GM19372 (cell line): ENCODE data around the gene ULBP2.
"Not testable (repeated sequence)": the region's sequence is repeated elsewhere in the genome, so short reads cannot be mapped to it uniquely, and the experiment has no call there.

ENCODE experiments used
- ATAC-seq: cut with Tn5 transposase; IDR thresholded peaks from one replicate; pipeline ENCODE4 v1.9.1; 2021; ENCODE audit warnings: mild to moderate bottlenecking, low read depth, moderate library complexity; ENCODE audit not compliant: unreplicated experiment

The ULBP2 gene

DNA sequence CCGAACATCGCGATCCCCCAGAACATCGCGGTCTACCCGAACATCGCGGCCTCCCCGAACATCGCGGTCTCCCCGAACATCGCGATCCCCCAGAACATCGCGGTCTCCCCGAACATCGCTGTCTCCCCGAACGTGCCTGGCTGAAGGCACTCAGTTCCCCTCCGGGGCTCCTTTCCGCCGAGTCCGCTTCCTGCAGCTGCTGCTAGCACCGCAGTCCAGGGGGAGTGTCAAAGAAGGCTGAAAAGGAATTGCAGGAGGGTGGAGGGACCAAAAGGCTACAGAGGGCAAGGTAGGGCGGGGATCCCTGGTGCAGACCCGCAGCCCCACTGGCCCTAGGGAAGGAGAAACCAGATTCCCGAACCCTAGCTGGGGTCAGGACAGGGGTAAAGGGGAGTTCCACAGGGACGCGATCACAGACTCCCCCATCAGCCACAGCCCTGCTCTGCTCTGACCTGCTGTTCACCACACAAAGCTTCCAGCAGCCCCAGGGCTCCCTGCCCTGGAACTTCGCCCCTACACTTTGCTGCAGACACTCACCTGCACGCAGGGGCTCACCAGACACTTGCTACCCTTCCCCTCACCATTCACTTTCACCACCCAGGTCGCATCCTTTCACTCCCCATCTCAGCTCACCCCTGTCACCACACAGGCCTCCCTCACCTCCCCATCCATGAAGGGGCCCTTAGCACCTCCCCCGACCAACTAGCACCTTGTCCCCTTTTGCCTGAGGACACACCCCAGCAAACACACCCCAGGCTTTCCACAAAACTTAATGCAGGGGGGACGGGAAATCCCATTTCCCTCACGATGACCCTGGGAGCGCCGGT is 23.6 kb downstream of the ULBP2 start:
- ATAC-seq, result no peak

DNA sequence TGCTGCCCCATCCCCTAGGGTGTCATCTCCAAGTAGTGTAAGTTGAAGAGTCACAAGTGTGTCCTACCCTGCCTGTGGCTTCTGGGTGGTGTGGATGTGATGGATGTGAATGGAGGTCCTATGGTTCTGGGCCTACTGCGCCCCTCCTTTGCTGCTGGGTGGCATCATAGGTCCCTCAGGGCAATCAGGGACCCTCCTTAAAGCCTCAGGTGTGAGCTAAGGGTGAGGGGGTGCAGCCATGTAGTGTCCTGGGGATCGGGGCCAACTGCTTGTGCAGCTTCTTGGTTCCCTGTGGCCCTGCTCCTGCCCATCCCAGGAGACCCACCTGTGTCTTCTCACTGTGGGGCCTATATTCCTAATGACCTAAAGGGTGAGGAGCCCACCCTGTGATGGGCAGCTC is 24.5 kb downstream of the ULBP2 start:
- not testable (repeated sequence) for ATAC-seq

DNA sequence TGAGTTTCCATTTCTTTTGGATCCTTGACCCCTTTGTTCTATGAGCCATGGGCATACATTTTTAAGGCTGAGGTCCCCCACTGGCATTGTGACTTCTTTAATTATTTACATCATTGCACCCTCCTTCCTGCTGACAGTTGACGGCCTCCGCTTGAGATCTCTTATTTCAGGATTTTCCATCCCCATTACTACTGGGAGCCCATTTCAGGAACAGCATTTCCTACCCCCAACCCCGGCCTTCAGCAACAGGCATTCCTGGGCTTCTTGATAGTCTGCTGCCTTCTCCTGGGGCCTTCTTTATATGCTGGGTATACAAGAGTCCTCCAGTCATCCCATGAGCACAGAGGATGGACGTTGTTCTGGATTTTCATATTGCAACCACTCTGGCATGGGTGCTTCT is 25.8 kb downstream of the ULBP2 start:
- no peak for ATAC-seq

DNA sequence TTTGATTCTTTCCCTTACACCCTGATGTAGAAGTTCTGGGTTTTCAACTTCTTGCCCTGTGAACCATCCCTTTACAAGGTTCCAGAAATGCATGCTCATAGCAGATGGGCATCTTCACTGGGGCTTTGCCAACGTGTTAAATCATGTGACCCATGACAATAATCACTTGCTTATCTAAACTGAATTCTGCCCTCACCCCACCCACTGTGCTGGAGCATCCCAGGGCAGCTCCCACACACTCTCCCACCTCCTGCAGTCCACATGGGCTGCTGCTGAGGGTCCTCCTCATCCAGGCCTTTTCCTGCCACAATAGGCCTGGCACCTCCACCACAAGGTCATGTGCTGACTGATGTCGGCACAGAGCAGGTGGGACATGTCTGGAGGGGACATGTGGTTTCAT is 26.2 kb downstream of the ULBP2 start:
- ATAC-seq, result not testable (repeated sequence)

DNA sequence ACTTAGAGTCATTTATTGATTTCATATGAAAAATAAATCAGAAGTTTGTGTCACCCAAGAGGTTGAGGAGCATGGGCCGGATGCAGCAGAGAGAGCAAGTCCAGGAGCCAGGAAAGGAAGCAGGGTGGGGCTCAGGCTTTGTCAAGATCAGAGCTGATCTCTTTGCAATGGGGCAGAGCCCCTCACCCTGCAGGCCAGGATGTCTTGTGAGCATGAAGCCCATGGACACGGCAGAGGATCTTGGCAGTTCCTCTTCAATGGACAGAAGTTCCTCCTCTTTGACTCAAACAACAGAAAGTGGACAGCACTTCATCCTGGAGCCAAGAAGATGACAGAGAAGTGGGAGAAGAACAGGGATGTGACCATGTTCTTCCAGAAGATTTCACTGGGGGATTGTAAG is 27.1 kb downstream of the ULBP2 start:
- not testable (repeated sequence) for ATAC-seq

DNA sequence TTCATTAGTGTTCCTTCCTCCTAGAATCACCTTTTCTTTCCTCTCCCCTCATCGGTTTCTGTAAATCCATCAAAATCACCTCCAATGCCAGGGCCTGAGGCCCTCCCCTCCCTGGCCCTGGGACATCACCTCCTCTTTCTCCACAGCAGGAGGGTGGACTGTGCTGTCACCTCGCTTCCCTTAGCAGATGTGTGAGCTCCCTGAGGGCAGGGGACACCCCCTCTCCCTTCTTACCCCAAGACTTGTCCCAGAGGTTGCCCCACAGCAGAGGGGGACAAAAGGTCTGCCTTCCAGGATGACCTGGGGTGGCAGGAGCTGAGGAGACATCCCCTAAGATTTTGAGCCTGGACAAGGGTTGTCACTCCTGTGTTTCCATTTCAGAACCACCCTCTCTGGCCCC is 27.8 kb downstream of the ULBP2 start:
- ATAC-seq, result no peak

DNA sequence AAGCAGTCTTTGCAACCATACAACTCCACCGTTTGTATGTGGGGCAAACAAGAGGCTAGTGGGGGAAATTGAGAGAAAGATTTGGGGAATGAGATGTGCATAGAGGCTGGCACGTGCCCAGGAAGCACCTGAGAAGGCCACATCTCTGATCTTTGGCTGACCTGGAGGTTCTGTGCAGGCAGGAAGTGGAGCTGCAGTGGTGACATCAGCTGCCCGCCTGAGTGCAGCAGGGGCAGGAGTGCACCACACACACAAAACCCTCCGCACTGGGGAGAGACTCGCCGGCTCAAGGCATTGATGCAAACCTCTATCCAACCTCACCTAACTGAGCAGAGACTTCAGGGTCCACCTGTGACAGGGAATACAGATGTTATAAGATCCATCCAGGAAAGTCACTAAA is 32.6 kb downstream of the ULBP2 start:
- ATAC-seq, result not testable (repeated sequence)

DNA sequence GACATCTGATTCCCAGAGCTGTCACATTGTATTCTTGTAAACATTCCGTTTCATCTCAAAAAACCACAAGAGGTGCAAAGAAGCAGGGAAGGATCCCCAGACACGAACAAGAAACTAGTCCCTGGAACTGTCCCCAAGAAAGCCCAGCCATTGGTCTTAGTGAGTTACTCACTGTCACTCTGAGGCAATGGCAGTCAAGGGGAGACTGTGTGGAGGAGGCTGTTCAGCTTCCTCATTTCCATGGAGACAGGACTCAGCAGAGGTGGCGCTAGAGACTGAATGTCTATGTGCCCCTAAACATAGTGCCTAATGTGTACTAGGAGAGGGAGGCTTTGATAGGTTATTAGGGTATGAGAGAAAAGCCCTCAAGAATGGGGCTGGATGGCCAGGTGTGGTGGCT is 33.0 kb downstream of the ULBP2 start:
- ATAC-seq, result no peak

DNA sequence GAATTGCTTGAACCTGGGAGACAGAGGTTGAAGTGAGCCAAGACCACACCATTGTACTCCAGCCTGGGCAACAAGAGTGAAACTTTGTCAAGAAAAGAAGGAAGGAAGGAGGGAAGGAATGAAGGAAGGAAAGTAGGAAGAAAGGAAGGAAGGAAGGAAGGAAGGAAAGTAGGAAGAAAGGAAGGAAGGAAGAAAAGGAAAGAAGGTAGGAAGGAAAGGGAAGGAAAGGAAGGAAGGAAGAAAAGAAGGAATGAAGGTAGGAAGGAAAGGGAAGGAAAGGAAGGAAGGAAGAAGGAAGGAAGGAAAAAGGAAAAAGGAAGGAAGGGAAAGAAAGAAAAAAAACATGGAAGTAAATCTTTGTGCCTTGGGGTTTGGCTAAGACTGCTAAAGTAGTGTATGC is 33.6 kb downstream of the ULBP2 start:
- no peak for ATAC-seq

DNA sequence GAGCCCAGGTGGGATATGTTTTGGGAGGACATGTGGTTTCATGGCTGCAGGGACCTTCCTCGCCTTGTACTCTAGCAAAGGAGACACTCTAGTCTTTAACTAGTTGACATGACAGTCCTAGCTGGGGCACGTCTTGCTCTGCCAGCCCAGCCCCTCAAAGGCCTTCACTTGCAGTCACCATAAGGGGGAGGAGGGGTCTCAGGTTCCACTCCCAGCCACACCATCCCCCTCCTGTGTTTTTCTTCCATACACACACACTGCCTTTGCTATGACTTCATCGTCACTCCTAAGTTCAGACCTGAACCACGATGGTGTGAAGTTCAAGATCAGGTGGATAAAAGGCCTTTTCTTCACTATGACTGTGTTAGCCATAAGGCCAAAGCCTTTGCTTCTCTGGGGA is 35.4 kb downstream of the ULBP2 start:
- ATAC-seq, result no peak

DNA sequence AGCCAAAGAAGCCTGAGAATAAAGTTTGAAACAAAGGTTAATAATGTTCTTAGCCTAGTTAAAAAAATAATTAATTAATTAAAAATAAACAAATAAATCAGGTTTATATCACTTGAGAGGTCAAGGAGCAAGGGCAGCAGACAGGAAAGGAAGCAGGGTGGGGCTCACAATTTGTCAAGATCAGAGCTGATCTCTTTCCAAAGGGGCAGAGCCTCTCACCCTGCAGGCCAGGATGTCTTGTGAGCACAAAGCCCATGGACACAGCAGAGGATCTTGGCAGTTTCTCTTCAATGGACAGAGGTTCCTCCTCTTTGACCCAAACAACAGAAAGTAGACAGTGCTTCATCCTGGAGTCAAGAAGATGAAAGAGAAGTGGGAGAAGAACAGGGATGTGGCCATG is 36.8 kb downstream of the ULBP2 start:
- no peak for ATAC-seq

DNA sequence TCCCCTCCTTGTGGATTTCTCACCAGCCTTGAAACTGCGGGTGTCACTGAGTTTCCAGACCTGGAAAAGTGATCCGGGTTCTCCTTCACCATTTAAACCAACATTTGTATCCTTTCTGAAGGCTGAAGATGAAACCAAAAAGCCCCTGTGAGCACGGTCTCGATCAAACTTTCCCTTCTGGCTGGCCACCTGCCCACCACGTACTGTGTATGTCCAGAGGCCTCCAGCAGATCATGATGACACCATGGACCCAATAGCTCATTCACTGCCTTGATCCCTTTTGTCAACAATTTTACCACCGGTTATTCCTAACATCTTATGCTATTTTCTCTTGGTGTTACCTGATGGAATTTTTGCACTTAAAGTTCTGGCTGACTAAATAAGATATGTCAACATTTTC is 37.5 kb downstream of the ULBP2 start:
- ATAC-seq, result no peak

DNA sequence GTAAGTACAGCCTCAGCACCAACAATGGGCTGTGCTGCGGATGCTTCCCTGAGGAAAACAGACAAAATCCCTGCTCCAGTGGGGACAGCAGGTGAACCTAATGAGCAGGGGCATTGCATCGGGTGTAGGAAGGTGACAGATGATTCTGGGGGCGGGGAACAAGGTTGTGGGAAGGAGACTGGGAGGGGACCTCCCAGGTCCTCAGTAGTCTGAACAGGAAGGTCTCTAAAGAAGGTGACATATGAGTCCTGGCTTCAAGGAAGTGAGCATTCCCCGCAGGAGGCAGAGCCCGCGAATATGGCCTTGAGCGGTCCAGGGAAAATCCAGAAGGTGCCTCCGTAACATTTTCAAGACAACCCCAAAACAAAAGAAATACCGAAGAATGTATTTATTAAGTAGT is 41.3 kb downstream of the ULBP2 start:
- no peak for ATAC-seq

DNA sequence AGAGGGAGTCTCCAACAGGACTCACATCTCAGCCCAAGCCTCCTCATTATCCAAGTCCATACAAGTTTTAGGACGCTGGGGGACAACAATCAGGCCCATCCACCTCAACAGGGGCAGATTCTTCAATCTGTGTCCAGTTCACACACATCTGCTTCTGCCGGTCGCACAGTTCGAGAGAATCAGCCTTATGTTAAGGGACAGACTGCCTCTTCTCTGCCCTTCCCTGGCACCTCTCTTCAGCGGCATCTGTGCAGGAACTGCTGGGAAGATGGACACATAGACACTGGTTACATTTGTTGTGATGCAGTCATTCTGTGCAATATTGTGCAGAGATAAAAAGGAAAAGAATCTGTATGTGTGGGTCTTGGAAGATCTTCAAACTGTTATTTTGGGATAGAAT is 43.0 kb downstream of the ULBP2 start:
- no peak for ATAC-seq

DNA sequence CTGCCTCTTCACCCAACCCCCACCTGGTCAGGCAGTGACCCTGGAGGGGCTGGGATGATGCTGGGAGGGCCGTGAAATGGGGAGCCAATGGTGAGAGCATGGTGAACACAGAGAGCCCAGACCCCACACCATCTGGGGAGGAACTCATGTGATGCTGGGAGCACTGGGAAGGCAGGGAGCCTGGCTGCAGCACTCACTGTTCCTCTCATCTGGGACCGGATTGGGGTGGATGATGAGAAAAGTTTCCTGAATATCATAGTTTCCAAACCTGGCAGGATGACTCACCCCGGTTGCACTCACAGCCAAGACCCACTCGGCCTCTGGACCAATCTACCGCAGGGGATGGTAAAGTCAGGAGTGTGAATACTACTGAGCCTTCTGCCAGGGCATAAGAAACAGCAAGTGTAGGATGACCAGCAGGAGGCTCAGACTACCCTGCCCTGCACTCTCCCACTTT is 43.7 kb downstream of the ULBP2 start:
- no peak for ATAC-seq

DNA sequence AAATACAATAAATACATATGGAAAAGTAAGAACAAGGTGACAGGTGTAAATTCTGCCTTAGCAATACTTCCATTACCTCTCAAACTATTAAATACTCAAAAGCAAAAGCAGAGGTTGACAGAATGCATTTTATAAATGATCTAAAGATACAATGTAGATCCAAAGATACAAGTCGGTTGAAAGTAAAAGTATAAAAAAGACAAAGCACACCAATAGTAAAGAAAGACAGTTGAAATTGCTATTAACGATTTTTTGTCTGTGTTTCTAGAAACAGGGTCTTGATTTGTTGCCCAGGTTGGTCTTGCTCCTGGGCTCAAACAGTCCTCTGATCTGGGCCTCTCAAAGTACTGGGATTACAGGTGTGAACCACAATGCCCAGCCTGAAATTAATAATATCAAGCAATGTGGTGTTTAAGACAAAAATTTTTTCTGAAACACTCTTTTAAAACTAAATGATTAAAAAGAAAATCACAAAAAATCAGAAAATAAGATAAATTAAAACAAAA is 45.8 kb downstream of the ULBP2 start:
- ATAC-seq, result no peak

DNA sequence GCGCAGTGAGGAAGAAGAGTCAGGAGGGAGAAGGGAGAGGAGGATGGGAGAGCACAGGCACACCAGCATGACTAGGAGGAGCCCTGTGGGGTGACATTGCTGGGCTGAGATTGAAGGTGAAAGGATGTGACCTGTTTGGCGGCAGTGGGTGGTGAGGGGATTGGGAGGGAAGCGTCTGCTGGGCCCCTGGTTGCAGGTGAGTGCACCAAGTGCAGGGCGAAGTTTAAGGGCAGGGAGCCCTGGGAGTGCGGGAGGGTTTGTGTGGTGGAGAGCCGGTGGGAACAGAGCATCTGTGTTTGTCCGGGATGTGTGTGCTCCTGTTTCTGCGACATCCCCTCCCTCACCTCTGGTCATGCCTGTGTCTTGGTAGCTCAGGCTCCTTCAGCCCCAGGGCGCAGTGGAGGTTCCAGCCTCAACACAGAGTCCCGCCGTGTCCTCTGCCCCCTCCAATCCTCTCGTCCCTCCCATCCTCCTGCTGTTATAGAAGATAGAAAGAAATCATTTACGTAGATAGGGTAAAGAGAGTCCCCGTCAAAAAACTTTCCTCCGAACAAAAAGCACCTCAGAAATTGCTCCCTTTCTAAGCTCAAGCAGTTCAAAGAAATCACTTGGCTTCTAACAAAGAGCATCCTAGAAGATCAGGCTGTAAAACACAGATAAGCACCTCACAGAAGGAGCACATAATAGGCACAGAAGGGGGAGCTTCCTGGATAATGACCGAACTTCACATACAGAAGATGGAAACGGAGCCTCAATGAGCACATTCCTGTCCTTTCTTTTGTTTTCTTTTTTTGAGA is 46.9 kb downstream of the ULBP2 start:
- no peak for ATAC-seq

DNA sequence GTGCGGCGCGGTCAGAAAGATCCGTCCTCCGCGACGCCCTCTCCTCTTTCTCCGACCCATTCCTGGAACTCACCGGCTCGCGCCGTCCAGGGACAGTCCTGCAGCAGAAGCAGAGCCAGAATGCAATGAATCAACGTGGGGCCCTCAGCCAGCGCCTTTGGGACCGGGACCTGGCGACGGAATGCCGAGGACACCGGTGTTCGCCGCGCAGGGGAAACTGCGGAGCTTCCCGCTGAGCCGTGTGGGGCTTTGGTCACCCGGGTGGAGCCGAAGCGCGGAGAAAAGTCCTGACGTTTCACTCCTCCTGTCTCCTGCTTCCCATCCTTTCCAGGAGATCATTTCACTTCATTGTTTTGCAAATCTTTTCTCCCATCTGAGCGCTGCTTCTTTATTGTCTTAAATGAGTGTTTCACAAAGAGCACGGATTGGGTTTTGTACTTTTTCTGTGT is 48.4 kb downstream of the ULBP2 start:
- no peak for ATAC-seq

DNA sequence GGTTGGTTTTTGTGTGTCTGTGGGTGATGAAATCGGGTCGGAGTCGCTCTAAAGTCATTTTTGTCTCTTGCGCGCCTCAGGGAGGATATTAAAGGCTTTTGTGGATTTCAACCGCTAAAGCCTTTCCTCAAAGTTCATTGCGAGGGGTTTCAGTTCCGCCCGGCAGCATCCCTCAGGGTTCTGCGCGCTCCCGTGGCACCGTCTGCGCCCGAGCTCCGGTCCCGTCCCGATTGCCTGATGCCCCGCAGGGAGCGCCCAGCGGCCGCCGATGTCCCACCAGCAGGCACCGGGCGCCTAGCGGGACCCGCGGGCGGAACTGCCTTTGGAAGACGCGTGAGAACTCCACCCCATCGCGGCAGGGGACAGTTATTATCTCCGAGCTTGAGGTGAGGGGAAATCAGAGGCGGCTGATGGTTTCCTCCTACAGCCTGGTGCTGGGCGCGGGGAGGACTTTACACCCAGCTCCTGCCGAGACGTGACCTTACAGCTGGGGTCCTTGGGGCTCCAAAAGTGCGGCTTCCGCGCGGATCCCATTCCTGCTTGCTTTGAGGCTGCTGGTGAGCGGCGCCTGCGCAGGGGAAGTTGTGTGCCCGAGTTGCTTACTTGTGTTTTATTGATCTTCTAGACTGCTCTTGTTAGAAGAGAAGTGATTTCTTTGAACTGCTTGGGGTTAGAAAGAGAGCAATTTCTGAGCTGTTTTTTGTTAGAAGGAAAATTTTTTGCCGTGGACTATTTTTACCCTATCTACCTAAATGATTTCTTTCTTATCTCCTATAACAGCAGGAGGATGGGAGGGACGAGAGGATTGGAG is 49.1 kb downstream of the ULBP2 start:
- no peak for ATAC-seq

DNA sequence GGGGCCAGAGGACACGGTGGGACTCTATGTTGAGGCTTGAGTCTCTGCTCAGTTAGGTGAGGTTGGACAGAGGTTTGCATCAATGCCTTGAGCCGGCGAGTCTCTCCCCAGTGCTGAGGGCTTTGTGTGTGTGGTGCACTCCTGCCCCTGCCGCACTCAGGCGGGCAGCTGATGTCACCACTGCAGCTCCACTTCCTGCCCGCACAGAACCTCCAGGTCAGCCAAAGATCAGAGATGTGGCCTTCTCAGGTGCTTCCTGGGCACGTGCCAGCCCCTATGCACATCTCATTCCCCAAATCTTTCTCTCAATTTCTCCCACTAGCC is 49.6 kb downstream of the ULBP2 start:
- not testable (repeated sequence) for ATAC-seq

DNA sequence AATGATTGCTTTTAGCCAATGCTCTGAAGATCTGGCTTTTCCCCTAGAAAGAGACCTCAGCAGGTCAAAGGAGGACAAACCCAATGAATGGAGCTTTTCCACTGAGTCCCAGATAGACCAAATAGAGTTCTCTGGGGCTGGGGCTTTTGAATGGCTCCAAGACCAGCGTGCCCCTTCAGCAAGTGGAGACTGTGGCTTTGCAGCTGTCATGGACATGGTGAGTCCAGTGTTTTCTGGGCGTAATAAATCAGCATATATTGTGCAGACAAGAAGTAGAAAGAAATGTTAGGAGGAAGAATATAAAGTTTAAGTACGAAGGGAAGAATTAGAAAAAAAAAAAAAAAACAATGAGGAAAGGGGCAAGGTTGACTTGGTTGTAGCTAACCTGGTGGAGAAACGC is 50.0 kb downstream of the ULBP2 start:
- ATAC-seq, result no peak
